Body of pancreas (tissue), 4 donors: ENCODE results near the gene PLOD2. TPM values are rescaled to one million over a fixed set of nuclear protein-coding genes. Genes with fewer than 3 reads are reported as not detected.

Source experiments
- ATAC-seq: fragments of 150-250 bp; one replicate; pipeline ENCODE4 v1.9.1; 2016
- DNase-seq, 4 donors: peaks; one replicate each; pipeline ENCODE4 v3.0.0-alpha.2; 2019
- H3K27ac ChIP-seq, 4 donors: fragments of 200-600 bp; sonication (generic); 1 replicate in 3 of 4; 2 replicates in 1 of 4; pipeline versions ENCODE4 v1.5.1 to v1.6.1; 2016 to 2019; ENCODE audit warnings: mild to moderate bottlenecking in 1 of 4, mixed read lengths in 1 of 4, moderate library complexity in 1 of 4
- H3K27me3 ChIP-seq, 2 donors: fragments of 200-600 bp; sonication (generic); one replicate each; pipeline ENCODE4 v1.6.0; 2016; ENCODE audit warnings: mild to moderate bottlenecking in 1 of 2
- H3K36me3 ChIP-seq, 2 donors: fragments of 200-600 bp; sonication (generic); replicated peaks in 1 of 2; 2 replicates each; pipeline ENCODE4 v1.5.1; 2016; ENCODE audit warnings: low read depth in 2 of 2; ENCODE audit not compliant: insufficient read depth in 1 of 2
- H3K4me1 ChIP-seq: fragments of 200-600 bp; sonication (generic); one replicate; pipeline ENCODE4 v1.6.0; 2016
- H3K4me3 ChIP-seq, 2 donors: fragments of 200-600 bp; sonication (generic); 1 replicate in 1 of 2; 2 replicates in 1 of 2; pipeline ENCODE4 v1.5.1; 2016 to 2019
- H3K9me3 ChIP-seq, 3 donors: fragments of 200-600 bp; sonication (generic); 1 replicate in 2 of 3; 2 replicates in 1 of 3; pipeline ENCODE4 v1.5.1; 2016
- POLR2A ChIP-seq, 3 donors: fragments of 450-650 bp; IDR thresholded peaks; one replicate each; pipeline ENCODE4 v1.6.1; 2016; ENCODE audit warnings: antibody characterized with exemption in 3 of 3, mild to moderate bottlenecking in 2 of 3
- WGBS, 2 donors: methylation state at CpG; one replicate each; pipeline ENCODE4 v1.1.5; 2017; 5-methylcytosine and 5-hydroxymethylcytosine counted together
- intact Hi-C: fragments of 100-400 bp; cut with DNase I; formaldehyde crosslinking; loops from one replicate; pipeline ENCODE4 v1.15.1; 2023
- total RNA-seq, 2 donors: library from RNA; depleted of rRNA; stranded (reverse); fragments of >200 nt; gene quantifications; one replicate each; pipeline ENCODE4 v1.1.0, GENCODE V29; 2016
- TF ChIP-seq, protein P1 (sequence below), 7 experiments: fragments of 450-650 bp in 4 of 7; fragments of 200-600 bp in 3 of 7; sonication (generic) in 3 of 7; IDR thresholded peaks; one replicate each; pipeline ENCODE4 v1.5.1; 2016 to 2019; ENCODE audit warnings: antibody characterized with exemption in 7 of 7

The PLOD2 gene
- total RNA-seq, 2 donors from 2014 or later, result 16.8 to 24.4 TPM

DNA sequence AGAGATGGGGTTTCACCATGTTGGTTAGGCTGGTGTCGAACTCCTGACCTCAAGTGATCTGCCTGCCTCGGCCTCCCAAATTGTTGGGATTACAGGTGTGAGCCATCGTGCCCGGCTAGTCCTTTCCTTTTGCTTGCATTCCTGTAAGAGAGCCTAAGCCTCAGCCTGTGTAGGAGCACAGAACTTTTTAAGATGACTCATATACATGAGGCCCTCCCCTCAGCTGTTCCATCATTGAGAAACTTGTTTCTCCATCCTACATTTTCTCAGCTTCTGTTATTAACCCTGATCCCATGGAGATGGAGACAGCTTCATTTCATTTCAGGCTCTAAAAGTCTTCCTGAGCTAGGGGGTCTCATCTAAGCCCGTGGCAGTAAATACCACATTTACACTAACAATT lies 123.3 kb downstream of the PLOD2 start:
- DNase-seq, result no peak
- H3K9me3 ChIP-seq, result no peaks in the 10 kb centered on the region
- H3K27me3 ChIP-seq, result no peaks in the 10 kb centered on the region
- ATAC-seq, result no peak
- 86% methylated on average over 5 of the region's 5 CpGs for WGBS, 2 donors
- intact Hi-C loops, result no loop called here
- TF ChIP-seq, protein P1, sequence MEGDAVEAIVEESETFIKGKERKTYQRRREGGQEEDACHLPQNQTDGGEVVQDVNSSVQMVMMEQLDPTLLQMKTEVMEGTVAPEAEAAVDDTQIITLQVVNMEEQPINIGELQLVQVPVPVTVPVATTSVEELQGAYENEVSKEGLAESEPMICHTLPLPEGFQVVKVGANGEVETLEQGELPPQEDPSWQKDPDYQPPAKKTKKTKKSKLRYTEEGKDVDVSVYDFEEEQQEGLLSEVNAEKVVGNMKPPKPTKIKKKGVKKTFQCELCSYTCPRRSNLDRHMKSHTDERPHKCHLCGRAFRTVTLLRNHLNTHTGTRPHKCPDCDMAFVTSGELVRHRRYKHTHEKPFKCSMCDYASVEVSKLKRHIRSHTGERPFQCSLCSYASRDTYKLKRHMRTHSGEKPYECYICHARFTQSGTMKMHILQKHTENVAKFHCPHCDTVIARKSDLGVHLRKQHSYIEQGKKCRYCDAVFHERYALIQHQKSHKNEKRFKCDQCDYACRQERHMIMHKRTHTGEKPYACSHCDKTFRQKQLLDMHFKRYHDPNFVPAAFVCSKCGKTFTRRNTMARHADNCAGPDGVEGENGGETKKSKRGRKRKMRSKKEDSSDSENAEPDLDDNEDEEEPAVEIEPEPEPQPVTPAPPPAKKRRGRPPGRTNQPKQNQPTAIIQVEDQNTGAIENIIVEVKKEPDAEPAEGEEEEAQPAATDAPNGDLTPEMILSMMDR (IDR thresholded peaks at IDR 0.05), result no peak
- no peak for TF ChIP-seq POLR2A (IDR thresholded peaks at IDR 0.05)
- no peaks in the 10 kb centered on the region for H3K4me1 ChIP-seq
- no peak overlapping the region for H3K4me3 ChIP-seq
- H3K27ac ChIP-seq, result no peak overlapping the region
- no peaks in the 10 kb centered on the region for H3K36me3 ChIP-seq

DNA sequence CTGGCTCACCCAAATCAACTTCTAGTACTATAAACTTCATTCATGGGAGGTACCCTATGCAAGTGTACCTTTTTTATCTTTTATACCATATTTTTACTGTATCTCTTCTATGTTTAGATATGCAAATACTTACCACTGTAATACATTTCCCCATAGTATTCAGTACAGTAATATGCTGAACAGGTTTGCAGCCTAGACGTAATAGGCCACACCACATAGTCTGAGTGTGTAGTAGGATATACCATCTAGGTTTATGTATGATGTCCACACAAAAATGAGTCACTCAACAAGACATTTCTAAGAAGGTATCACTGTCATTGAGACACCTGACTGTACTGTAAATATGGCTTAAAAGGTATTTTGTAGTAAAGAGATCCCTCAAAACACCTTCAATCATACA lies 124.7 kb downstream of the PLOD2 start:
- H3K4me1 ChIP-seq, result no peaks in the 10 kb centered on the region
- no peaks in the 10 kb centered on the region for H3K27me3 ChIP-seq
- 85 to 94% methylated on average over 1 of the region's 1 CpG for WGBS, 2 donors
- no peak overlapping the region for H3K4me3 ChIP-seq
- intact Hi-C loops, result no loop called here
- H3K27ac ChIP-seq, result no peak overlapping the region
- no peaks in the 10 kb centered on the region for H3K9me3 ChIP-seq
- H3K36me3 ChIP-seq, result no peaks in the 10 kb centered on the region
- no peak for DNase-seq
- no peak for ATAC-seq
- no peak for TF ChIP-seq POLR2A (IDR thresholded peaks at IDR 0.05)
- TF ChIP-seq, protein P1 (IDR thresholded peaks at IDR 0.05), result no peak

DNA sequence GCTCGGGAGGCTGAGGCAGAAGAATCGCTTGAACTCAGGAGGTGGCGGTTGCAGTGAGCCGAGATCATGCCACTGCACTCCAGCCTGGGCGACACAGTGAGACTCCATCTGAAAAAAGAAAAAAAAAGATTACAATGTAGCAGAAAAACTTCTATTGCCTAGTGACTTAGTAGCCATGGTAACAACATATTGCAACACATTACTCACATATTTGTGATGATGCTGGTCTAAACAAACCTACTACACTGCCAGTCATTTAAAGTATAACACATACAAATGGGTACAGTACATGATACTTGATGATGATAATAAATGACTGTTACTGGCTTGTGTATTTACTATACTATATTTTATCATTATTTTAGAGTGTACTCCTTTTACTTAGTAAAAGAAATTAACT lies 125.6 kb downstream of the PLOD2 start:
- no peak overlapping the region for H3K4me3 ChIP-seq
- no peaks in the 10 kb centered on the region for H3K36me3 ChIP-seq
- intact Hi-C loops, result no loop called here
- DNase-seq (no peak), ATAC-seq (no peak)
- no peak overlapping the region for H3K27ac ChIP-seq
- 94 to 95% methylated on average over 5 of the region's 5 CpGs for WGBS, 2 donors
- TF ChIP-seq POLR2A (IDR thresholded peaks at IDR 0.05), result no peak
- TF ChIP-seq, protein P1 (IDR thresholded peaks at IDR 0.05), result no peak
- H3K4me1 ChIP-seq, result no peaks in the 10 kb centered on the region
- H3K27me3 ChIP-seq, result no peaks in the 10 kb centered on the region
- no peaks in the 10 kb centered on the region for H3K9me3 ChIP-seq

- TF ChIP-seq POLR2A (IDR thresholded peaks at IDR 0.05), result no peak
- TF ChIP-seq, protein P1 (IDR thresholded peaks at IDR 0.05), result no peak
- no peaks in the 10 kb centered on the region for H3K27me3 ChIP-seq
- H3K9me3 ChIP-seq, result no peaks in the 10 kb centered on the region
- ATAC-seq, result no peak
- DNase-seq, result no peak
- intact Hi-C loops, result no loop called here
- H3K36me3 ChIP-seq, result no peaks in the 10 kb centered on the region
- no peak overlapping the region for H3K27ac ChIP-seq
- no peak overlapping the region for H3K4me3 ChIP-seq
- no peaks in the 10 kb centered on the region for H3K4me1 ChIP-seq
Measured at GRCh38 chr3:146033950-146034349, 127.0 kb downstream of the PLOD2 start.

DNA sequence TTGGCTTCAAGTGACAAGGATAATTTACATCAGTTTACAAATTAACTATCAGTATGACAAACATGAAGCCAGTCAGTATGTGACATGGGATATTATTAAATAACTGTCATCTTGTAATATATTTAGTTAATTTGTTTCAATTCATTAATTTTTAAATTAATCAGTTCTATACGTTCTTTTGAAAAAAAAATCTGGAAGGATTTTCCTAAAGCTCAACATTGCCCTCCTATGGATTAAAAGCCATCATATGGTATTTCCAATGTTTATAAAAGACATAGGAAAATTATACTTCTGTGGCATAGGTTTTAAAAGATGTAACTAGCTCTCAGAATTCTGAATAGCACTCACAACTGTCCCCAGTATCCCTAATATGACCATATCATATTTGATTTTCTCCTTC lies 134.4 kb downstream of the PLOD2 start:
- TF ChIP-seq POLR2A (IDR thresholded peaks at IDR 0.05), result no peak
- TF ChIP-seq, protein P1 (IDR thresholded peaks at IDR 0.05), result no peak
- H3K4me3 ChIP-seq, result no peak overlapping the region
- H3K36me3 ChIP-seq, result no peaks in the 10 kb centered on the region
- ATAC-seq (no peak), DNase-seq (no peak)
- WGBS, 2 donors, result 24 to 29% methylated on average over 1 of the region's 1 CpG
- H3K27me3 ChIP-seq, result no peaks in the 10 kb centered on the region
- no peak overlapping the region for H3K27ac ChIP-seq
- intact Hi-C loops, result no loop called here
- no peaks in the 10 kb centered on the region for H3K9me3 ChIP-seq
- H3K4me1 ChIP-seq, result no peaks in the 10 kb centered on the region
